SK-N-MC (cell line): ENCODE results near the gene TAF6L.

Source experiments
- DNase-seq: peaks from one replicate; pipeline ENCODE4 v3.0.0-alpha.2; 2011; ENCODE audit warnings: low read depth, low spot score
- H3K27ac ChIP-seq: fragments of 200-600 bp; sonication (generic); 2 replicates; pipeline ENCODE4 v1.5.1; 2016; ENCODE audit warnings: mixed run types
- H3K36me3 ChIP-seq: fragments of 200-600 bp; sonication (generic); 2 replicates; pipeline ENCODE4 v1.6.1; 2017; ENCODE audit warnings: antibody characterized with exemption, low read length, mixed read lengths; ENCODE audit not compliant: insufficient read depth
- H3K4me3 ChIP-seq: fragments of 200-600 bp; sonication (generic); 2 replicates; pipeline ENCODE4 v1.5.1; 2016
- H3K9ac ChIP-seq: fragments of 200-600 bp; sonication (generic); 2 replicates; pipeline ENCODE4 v1.8.0; 2017; ENCODE audit warnings: mixed run types, mixed read lengths; ENCODE audit not compliant: insufficient read length
- H3K9me3 ChIP-seq: fragments of 200-600 bp; sonication (generic); 2 replicates; pipeline ENCODE4 v1.6.1; 2017; ENCODE audit warnings: low read depth, mild to moderate bottlenecking, antibody characterized with exemption, low read length, moderate library complexity, mixed read lengths
- EZH2 ChIP-seq: fragments of 200-600 bp; sonication (generic); IDR thresholded peaks from one replicate; pipeline ENCODE4 v1.6.1; 2017; ENCODE audit warnings: antibody characterized with exemption
- FOXP2 ChIP-seq: optimal IDR thresholded peaks from 2 replicates; pipeline ENCODE3; 2011; ENCODE audit warnings: mild to moderate bottlenecking, moderate library complexity; ENCODE audit not compliant: insufficient read depth; ENCODE audit errors: extremely low read length, control extremely low read depth
- POLR2AphosphoS5 ChIP-seq: IDR thresholded peaks from 2 replicates; pipeline ENCODE4 v1.6.1; 2012; ENCODE audit warnings: mild to moderate bottlenecking, low read depth, low read length, borderline replicate concordance

TAF6L gene

GRCh38 chr11:62771144-62772021 lies at the start of gene TAF6L:
Gene TAF6L, plus strand, starts transcription at chr11:62771396. Its CDS starts 4,388 bp downstream, at chr11:62775784.
- DNase-seq: peak; percentile 80
- no peaks in the 10 kb centered on the region for H3K9me3 ChIP-seq
- peak within 1 kb of the TSS; percentile 86 for H3K9ac ChIP-seq
- peaks cover 28% of the 10 kb centered on the region; the same call in 1 of the 2 replicates for H3K36me3 ChIP-seq
- H3K27ac ChIP-seq: peak within 1 kb of the TSS; percentile 87
- peak within 1 kb of the TSS; percentile 93 for H3K4me3 ChIP-seq
- TF ChIP-seq EZH2 (no peak), POLR2AphosphoS5 (peak; percentile 75; the same call in 1 of the 2 replicates), FOXP2 (no peak)

GRCh38 chr11:62721994-62722393 lies 49.2 kb upstream of the TAF6L start:
- DNase-seq: no peak

GRCh38 chr11:62724171-62724570 lies 47.0 kb upstream of the TAF6L start:
- H3K9me3 ChIP-seq: no peaks in the 10 kb centered on the region
- H3K4me3 ChIP-seq: peak overlapping the region; percentile 98
- DNase-seq: no peak
- H3K27ac ChIP-seq: 0 out of 2 replicates have a peak overlapping the region, but pooled peaks have one; percentile 12
- TF ChIP-seq EZH2 (no peak), POLR2AphosphoS5 (no peak), FOXP2 (no peak)
- peak overlapping the region; percentile 94 for H3K9ac ChIP-seq
- peaks cover 64% of the 10 kb centered on the region for H3K36me3 ChIP-seq

More at GRCh38 chr11:62721994-62722393, 49.2 kb upstream of the TAF6L start:
- Histone ChIP-seq H3K4me3 (no peak overlapping the region), H3K27ac (no peak overlapping the region), H3K9ac (peak overlapping the region; percentile 6), H3K36me3 (peaks cover 86% of the 10 kb centered on the region), H3K9me3 (no peaks in the 10 kb centered on the region)
- no peak for TF ChIP-seq EZH2
- no peak for TF ChIP-seq POLR2AphosphoS5
- TF ChIP-seq FOXP2: no peak

GRCh38 chr11:62725646-62726045 lies 45.5 kb upstream of the TAF6L start:
- Histone ChIP-seq H3K36me3 (peaks cover 50% of the 10 kb centered on the region), H3K27ac (peak overlapping the region; percentile 100)

GRCh38 chr11:62726156-62726914 lies 44.9 kb upstream of the TAF6L start:
- Histone ChIP-seq H3K27ac (peak overlapping the region; percentile 100), H3K4me3 (peak overlapping the region; percentile 98), H3K9me3 (no peaks in the 10 kb centered on the region), H3K36me3 (peaks cover 47% of the 10 kb centered on the region), H3K9ac (peak overlapping the region; percentile 94)
- DNase-seq: no peak
- no peak for TF ChIP-seq FOXP2
- no peak for TF ChIP-seq POLR2AphosphoS5
- no peak for TF ChIP-seq EZH2

More at GRCh38 chr11:62725646-62726045, 45.5 kb upstream of the TAF6L start:
- Histone ChIP-seq H3K9ac (peak overlapping the region; percentile 94), H3K9me3 (no peaks in the 10 kb centered on the region), H3K4me3 (peak overlapping the region; percentile 98)
- no peak for DNase-seq
- TF ChIP-seq POLR2AphosphoS5 (no peak), EZH2 (no peak), FOXP2 (no peak)

GRCh38 chr11:62726915-62727164 lies 44.4 kb upstream of the TAF6L start:
- Histone ChIP-seq H3K9ac (peak overlapping the region; percentile 94), H3K27ac (peak overlapping the region; percentile 100), H3K9me3 (no peaks in the 10 kb centered on the region), H3K36me3 (peaks cover 43% of the 10 kb centered on the region), H3K4me3 (peak overlapping the region; percentile 98)
- DNase-seq: no peak
- TF ChIP-seq POLR2AphosphoS5 (no peak), EZH2 (no peak), FOXP2 (no peak)

- Histone ChIP-seq H3K4me3 (peak within 1 kb of the TSS; percentile 98), H3K9me3 (no peaks in the 10 kb centered on the region), H3K36me3 (peaks cover 38% of the 10 kb centered on the region), H3K27ac (peak within 1 kb of the TSS; percentile 100), H3K9ac (peak within 1 kb of the TSS; percentile 97)
- peak; percentile 96 for DNase-seq
- TF ChIP-seq EZH2: no peak
- TF ChIP-seq POLR2AphosphoS5: peak; percentile 79
- peak; percentile 88 for TF ChIP-seq FOXP2
These were observed 43.9 kb upstream of the TAF6L start, which contains the start of gene HNRNPUL2 for GRCh38 chr11:62727165-62727871. Gene HNRNPUL2, minus strand, starts transcription at chr11:62727457. Its CDS starts 301 bp downstream, at chr11:62727156.
